SK-N-SH (cell line): Measurements from ENCODE around the gene KMO. TPM values are rescaled to one million over a fixed set of nuclear protein-coding genes. Genes with fewer than 3 reads are reported as not detected.

ENCODE experiments used
- CTCF ChIA-PET: fragments of 300-600, 350-600 bp; formaldehyde crosslinking; extraction: SDS; loops from one replicate; lab custom pipeline; 2021; lab: Yijun Ruan, JAX
- POLR2A ChIA-PET: fragments of 350-600 bp; sonication (Branson Sonifier 250); formaldehyde crosslinking; extraction: SDS; loops from one replicate; lab custom pipeline; 2020; ENCODE audit warnings: antibody characterized with exemption, inconsistent platforms; lab: Yijun Ruan, JAX
- DNase-seq: peaks from one replicate; pipeline ENCODE4 v3.0.0; 2012
- H2AFZ ChIP-seq: fragments of 200-600 bp; sonication (generic); 2 replicates; pipeline ENCODE4 v1.8.1; 2016; ENCODE audit warnings: antibody characterized with exemption, mild to moderate bottlenecking, low read depth
- H3F3A ChIP-seq: fragments of 200-600 bp; sonication (generic); replicated peaks from 2 replicates; pipeline ENCODE3; 2016; ENCODE audit warnings: antibody characterized with exemption, mild to moderate bottlenecking; ENCODE audit not compliant: insufficient read depth
- H3K27ac ChIP-seq, 2 experiments: fragments of 200-500 bp in 1 of 2; fragments of 200-600 bp in 1 of 2; sonication (Bioruptor generic) in 1 of 2; sonication (generic), shearing (Covaris generic) in 1 of 2; 2 replicates each; pipeline versions ENCODE4 v1.5.1 to v1.6.1; 2014 to 2016; ENCODE audit warnings: low read depth in 2 of 2, inconsistent platforms in 1 of 2, low read length in 1 of 2, mild to moderate bottlenecking in 1 of 2, mixed read lengths in 1 of 2
- H3K27me3 ChIP-seq: fragments of 200-600 bp; sonication (generic), shearing (Covaris generic); 2 replicates; pipeline ENCODE4 v1.6.1; 2016; ENCODE audit warnings: mixed run types; ENCODE audit not compliant: insufficient read depth
- H3K36me3 ChIP-seq, 2 experiments: fragments of 200-500 bp in 1 of 2; fragments of 200-600 bp in 1 of 2; sonication (Bioruptor generic) in 1 of 2; sonication (generic) in 1 of 2; replicated peaks in 1 of 2; 2 replicates each; pipeline versions ENCODE3 to v1.5.1; 2014 to 2016; ENCODE audit warnings: low read length in 1 of 2, mild to moderate bottlenecking in 1 of 2; ENCODE audit not compliant: insufficient read depth in 2 of 2, control insufficient read depth in 1 of 2
- H3K4me1 ChIP-seq, 2 experiments: fragments of 200-500 bp in 1 of 2; fragments of 200-600 bp in 1 of 2; sonication (Bioruptor generic) in 1 of 2; sonication (generic), shearing (Covaris generic) in 1 of 2; 2 replicates each; pipeline versions ENCODE4 v1.5.1 to v1.6.1; 2014 to 2016; ENCODE audit warnings: low read depth in 1 of 2, low read length in 1 of 2, mixed run types in 1 of 2; ENCODE audit not compliant: insufficient read depth in 2 of 2, control insufficient read depth in 1 of 2
- H3K4me2 ChIP-seq: fragments of 200-600 bp; sonication (generic), shearing (Covaris generic); 2 replicates; pipeline ENCODE4 v1.6.1; 2017; ENCODE audit warnings: mixed run types
- H3K4me3 ChIP-seq, 2 experiments: fragments of 200-500 bp in 1 of 2; fragments of 200-600 bp in 1 of 2; sonication (Bioruptor generic) in 1 of 2; sonication (generic), shearing (Covaris generic) in 1 of 2; 2 replicates each; pipeline versions ENCODE4 v1.5.1 to v1.8.1; 2014 to 2016; ENCODE audit warnings: low read depth in 2 of 2, inconsistent platforms in 1 of 2, low read length in 1 of 2, mild to moderate bottlenecking in 1 of 2, mixed read lengths in 1 of 2, moderate library complexity in 1 of 2
- H3K79me2 ChIP-seq: fragments of 200-600 bp; sonication (generic); 2 replicates; pipeline ENCODE4 v1.8.1; 2017; ENCODE audit warnings: mild to moderate bottlenecking; ENCODE audit not compliant: insufficient read depth
- H3K9ac ChIP-seq: fragments of 200-600 bp; sonication (generic); 2 replicates; pipeline ENCODE4 v1.6.1; 2017; ENCODE audit warnings: mixed run types
- H3K9me2 ChIP-seq: fragments of 200-600 bp; sonication (generic); 2 replicates; pipeline ENCODE4 v1.6.1; 2017; ENCODE audit warnings: mixed run types
- H3K9me3 ChIP-seq: fragments of 200-600 bp; sonication (generic); 2 replicates; pipeline ENCODE4 v1.6.1; 2017; ENCODE audit warnings: mixed run types, mild to moderate bottlenecking, moderate library complexity
- H4K20me1 ChIP-seq: fragments of 200-600 bp; sonication (generic); 2 replicates; pipeline ENCODE4 v1.6.1; 2017; ENCODE audit warnings: mild to moderate bottlenecking, mixed run types; ENCODE audit not compliant: insufficient read depth
- CTCF ChIP-seq: fragments of 200-600 bp; sonication (generic); IDR thresholded peaks from 2 replicates; pipeline ENCODE4 v1.6.1; 2017; ENCODE audit warnings: antibody characterized with exemption, mild to moderate bottlenecking, moderate library complexity
- ELF1 ChIP-seq: IDR thresholded peaks from 2 replicates; pipeline ENCODE4 v1.4.0; 2012
- EP300 ChIP-seq, 2 experiments: IDR thresholded peaks; 2 replicates each; pipeline versions ENCODE4 v1.4.0 to v1.6.1; 2012; ENCODE audit warnings: borderline replicate concordance in 1 of 2, low read depth in 1 of 2, low read length in 1 of 2
- EZH2phosphoT487 ChIP-seq: fragments of 200-600 bp; sonication (generic); IDR thresholded peaks from 2 replicates; pipeline ENCODE4 v1.6.1; 2017; ENCODE audit warnings: low read depth, mixed run types, mild to moderate bottlenecking, antibody characterized with exemption, moderate library complexity, borderline replicate concordance
- FOSL2 ChIP-seq: IDR thresholded peaks from 2 replicates; pipeline ENCODE4 v1.4.0; 2012; ENCODE audit warnings: low read depth, mild to moderate bottlenecking, moderate library complexity, borderline replicate concordance
- GABPA ChIP-seq: IDR thresholded peaks from 2 replicates; pipeline ENCODE4 v1.4.0; 2012; ENCODE audit warnings: low read depth, mild to moderate bottlenecking
- JUND ChIP-seq: IDR thresholded peaks from 2 replicates; pipeline ENCODE4 v1.4.0; 2012
- PBX3 ChIP-seq: IDR thresholded peaks from 2 replicates; pipeline ENCODE4; 2012
- RXRA ChIP-seq: IDR thresholded peaks from 2 replicates; pipeline ENCODE4 v1.4.0; 2012; ENCODE audit warnings: low read depth, mild to moderate bottlenecking, borderline replicate concordance
- USF1 ChIP-seq: IDR thresholded peaks from 2 replicates; pipeline ENCODE4 v1.4.0; 2012; ENCODE audit warnings: low read depth, borderline replicate concordance
- YY1 ChIP-seq: IDR thresholded peaks from 2 replicates; pipeline ENCODE4 v1.4.0; 2012; ENCODE audit warnings: low read depth, mild to moderate bottlenecking
- WGBS: methylation state at CpG from one replicate; pipeline ENCODE4 v1.1.6; 2017; ENCODE audit warnings: low lambda C conversion rate; 5-methylcytosine and 5-hydroxymethylcytosine counted together
- polyA plus RNA-seq, 3 experiments: library from polyadenylated mRNA; depleted of rRNA; stranded (reverse); fragments of >200 nt; gene quantifications; 2 replicates each; pipeline ENCODE4 v1.2.3, GENCODE V29; 2012

The KMO gene
- polyA plus RNA-seq, 1 of the 3 experiments (the other 2 are of a cell fraction) = not detected

- Histone ChIP-seq H2AFZ (no peak overlapping the region), H3F3A (no peaks in the 10 kb centered on the region), H3K36me3 (no peaks in the 10 kb centered on the region), H3K27ac (no peak overlapping the region), H3K4me3 (no peak overlapping the region), H3K9me3 (no peaks in the 10 kb centered on the region), H3K27me3 (no peaks in the 10 kb centered on the region), H3K9me2 (no peaks in the 10 kb centered on the region), H3K4me1 (no peaks in the 10 kb centered on the region), H3K4me2 (no peak overlapping the region)
- POLR2A ChIA-PET = no interaction called here
- TF ChIP-seq GABPA = no peak
- no peak for TF ChIP-seq USF1
- TF ChIP-seq FOSL2 = no peak
- no peak for TF ChIP-seq ELF1
- no peak for TF ChIP-seq PBX3
- no peak for TF ChIP-seq RXRA
- no peak for TF ChIP-seq EP300 (IDR thresholded peaks at IDR 0.05; ENCODE audit: borderline replicate concordance in 1 of 2, low read depth in 1 of 2, low read length in 1 of 2)
- TF ChIP-seq YY1 = no peak
- TF ChIP-seq CTCF = no peak
- TF ChIP-seq, all 33 proteins: peak for 0
- Histone ChIP-seq H3K79me2 (no peaks in the 10 kb centered on the region), H4K20me1 (no peaks in the 10 kb centered on the region), H3K9ac (no peak overlapping the region)
- no peak for DNase-seq
- CTCF ChIA-PET = no interaction called here
These were observed 42.0 kb downstream of the KMO start for GRCh38 chr1:241574154-241574553.

GRCh38 chr1:241579434-241579833 is 47.3 kb downstream of the KMO start:
- H3K27ac ChIP-seq = no peak overlapping the region
- DNase-seq = no peak
- H3K36me3 ChIP-seq = no peaks in the 10 kb centered on the region
- H3K79me2 ChIP-seq = no peaks in the 10 kb centered on the region
- no peaks in the 10 kb centered on the region for H3F3A ChIP-seq
- TF ChIP-seq EZH2phosphoT487 (no peak), FOSL2 (no peak), ELF1 (no peak), JUND (no peak)
- TF ChIP-seq, all 33 proteins: peak for 0
- H3K4me3 ChIP-seq = no peak overlapping the region
- H3K4me2 ChIP-seq = no peak overlapping the region
- H3K9me3 ChIP-seq = no peaks in the 10 kb centered on the region
- no peaks in the 10 kb centered on the region for H4K20me1 ChIP-seq
- 13% methylated on average over 3 of the region's 4 CpGs for WGBS
- ChIA-PET POLR2A (no interaction called here), CTCF (no interaction called here)
- H3K4me1 ChIP-seq = no peaks in the 10 kb centered on the region
- no peaks in the 10 kb centered on the region for H3K27me3 ChIP-seq
- no peak overlapping the region for H2AFZ ChIP-seq
- no peaks in the 10 kb centered on the region; the same call in 1 of the 2 replicates for H3K9me2 ChIP-seq
- H3K9ac ChIP-seq = no peak overlapping the region
